Fibroblast of lung (primary cell): ENCODE data around the gene TMEM258.

Experiments
- EZH2 ChIP-seq: IDR thresholded peaks from 2 replicates; pipeline ENCODE4 v1.5.1; 2012; ENCODE audit warnings: low read length, control low read depth, mild to moderate bottlenecking; ENCODE audit errors: missing control alignments
- TF ChIP-seq, protein P1 (sequence below), 2 donors: IDR thresholded peaks in 1 of 2; conservative IDR thresholded peaks in 1 of 2; 1 replicate in 1 of 2; 2 replicates in 1 of 2; pipeline ENCODE4 v1.5.1; 2011 to 2012; ENCODE audit warnings: low read length in 2 of 2, control low read depth in 1 of 2, inconsistent platforms in 1 of 2, low read depth in 1 of 2, mild to moderate bottlenecking in 1 of 2

GRCh38 chr11:61739413-61739812, 53.0 kb downstream of the TMEM258 start:
- TF ChIP-seq, protein P1, sequence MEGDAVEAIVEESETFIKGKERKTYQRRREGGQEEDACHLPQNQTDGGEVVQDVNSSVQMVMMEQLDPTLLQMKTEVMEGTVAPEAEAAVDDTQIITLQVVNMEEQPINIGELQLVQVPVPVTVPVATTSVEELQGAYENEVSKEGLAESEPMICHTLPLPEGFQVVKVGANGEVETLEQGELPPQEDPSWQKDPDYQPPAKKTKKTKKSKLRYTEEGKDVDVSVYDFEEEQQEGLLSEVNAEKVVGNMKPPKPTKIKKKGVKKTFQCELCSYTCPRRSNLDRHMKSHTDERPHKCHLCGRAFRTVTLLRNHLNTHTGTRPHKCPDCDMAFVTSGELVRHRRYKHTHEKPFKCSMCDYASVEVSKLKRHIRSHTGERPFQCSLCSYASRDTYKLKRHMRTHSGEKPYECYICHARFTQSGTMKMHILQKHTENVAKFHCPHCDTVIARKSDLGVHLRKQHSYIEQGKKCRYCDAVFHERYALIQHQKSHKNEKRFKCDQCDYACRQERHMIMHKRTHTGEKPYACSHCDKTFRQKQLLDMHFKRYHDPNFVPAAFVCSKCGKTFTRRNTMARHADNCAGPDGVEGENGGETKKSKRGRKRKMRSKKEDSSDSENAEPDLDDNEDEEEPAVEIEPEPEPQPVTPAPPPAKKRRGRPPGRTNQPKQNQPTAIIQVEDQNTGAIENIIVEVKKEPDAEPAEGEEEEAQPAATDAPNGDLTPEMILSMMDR (conservative IDR thresholded peaks at IDR 0.05 in 1 of 2, IDR thresholded peaks at IDR 0.05 in 1 of 2; ENCODE audit: low read depth in 1 of 2, low read length in 2 of 2), result no peak
- TF ChIP-seq EZH2, result no peak
